Measurements from ENCODE around the gene APOC1.
"Not testable (repeated sequence)": the region's sequence is repeated elsewhere in the genome, so short reads cannot be mapped to it uniquely, and the experiment has no call there.

Gene APOC1

DNA sequence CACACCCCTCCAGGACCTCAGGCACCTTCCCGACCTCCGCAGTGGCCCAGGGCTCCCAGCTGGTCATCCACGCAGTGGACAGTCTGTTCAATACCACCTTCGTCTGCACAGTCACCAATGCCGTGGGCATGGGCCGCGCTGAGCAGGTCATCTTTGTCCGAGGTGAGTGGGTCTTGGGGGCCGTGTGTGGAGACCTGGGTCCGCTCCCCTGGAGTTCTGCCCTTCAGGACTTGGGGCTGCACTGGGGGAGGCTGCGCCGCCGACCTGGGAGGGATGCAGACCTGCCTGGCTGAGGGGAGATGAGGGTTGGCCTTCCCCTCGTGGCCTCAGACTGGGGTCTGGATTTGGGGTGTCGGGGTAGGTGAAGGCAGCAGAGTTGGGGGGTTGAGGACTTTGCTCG, 40.1 kb upstream of the APOC1 start:
- no peak for TF ChIP-seq CTCF (IDR thresholded peaks at IDR 0.05; ENCODE audit: low read depth, low read length, missing control alignments)
- no peak overlapping the region for H3K4me3 ChIP-seq (ENCODE audit: low read depth, low read length)
- DNase-seq (ENCODE audit: low read depth): no peak

DNA sequence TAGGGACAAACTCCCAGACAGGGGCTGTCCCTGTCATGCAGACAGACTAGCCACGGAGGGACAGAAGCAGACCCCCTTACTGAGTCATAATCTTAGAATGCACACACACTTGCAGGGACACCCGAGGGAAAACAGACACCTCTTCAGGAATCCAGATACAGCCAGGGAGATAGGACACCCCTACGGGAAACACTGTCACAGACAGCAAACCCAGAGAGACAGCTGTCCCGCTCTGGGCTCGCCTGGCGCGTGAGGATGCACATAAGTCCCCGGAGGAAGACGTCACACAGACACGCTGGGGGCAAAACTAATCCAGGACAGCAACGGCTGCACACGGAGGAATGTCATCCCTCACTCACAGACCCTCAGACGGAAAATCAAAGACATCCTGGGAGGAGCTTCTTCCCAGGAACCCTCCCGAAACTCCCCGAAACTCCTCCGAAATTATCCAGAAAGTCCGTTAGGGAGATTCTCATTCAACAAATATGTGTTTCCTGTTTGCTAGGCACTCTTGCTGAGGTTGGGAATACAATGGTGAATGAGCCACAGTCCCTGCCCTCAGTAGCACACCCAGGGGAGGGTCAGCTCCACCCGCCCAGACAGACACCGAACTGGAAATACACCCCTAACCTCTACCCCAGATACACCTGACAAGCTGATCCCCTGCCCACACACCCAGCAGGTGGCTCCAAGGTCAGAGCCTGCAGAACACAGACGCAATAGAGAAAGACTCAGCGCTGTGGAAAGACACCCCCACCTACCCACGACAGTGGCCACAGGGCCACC, 38.5 kb upstream of the APOC1 start:
- no peak for TF ChIP-seq CTCF (IDR thresholded peaks at IDR 0.05; ENCODE audit: low read depth, low read length, missing control alignments)
- DNase-seq (ENCODE audit: low read depth): no peak
- no peak overlapping the region for H3K4me3 ChIP-seq (ENCODE audit: low read depth, low read length)

DNA sequence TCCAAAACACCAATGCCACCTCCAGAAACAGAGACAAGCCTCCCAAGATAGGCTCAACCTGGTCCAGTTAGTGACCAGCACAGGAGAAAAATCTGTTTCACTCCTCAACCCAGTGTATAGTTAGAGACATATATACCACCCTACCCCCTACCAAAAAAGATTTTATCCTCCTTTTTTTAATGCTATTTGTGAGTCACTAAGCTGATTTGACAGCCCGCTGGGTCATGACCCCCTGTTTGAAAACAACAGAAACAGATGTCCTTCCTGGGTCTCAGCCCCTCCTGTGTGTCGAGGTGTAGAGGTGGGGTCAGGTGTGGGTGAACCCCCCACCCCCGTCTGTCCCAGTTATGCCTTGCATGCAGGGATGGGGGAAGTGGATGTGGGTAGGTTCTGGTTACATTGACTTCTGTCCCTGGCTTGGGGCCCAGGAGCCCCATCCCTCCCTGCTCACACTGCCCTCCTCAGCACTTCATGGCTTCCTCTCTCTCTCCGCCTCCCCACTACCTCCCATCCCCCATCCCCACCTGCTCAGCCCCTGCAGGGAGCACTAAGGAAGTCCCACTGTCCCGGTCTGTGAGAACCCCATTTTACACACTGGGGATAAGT, 37.4 kb upstream of the APOC1 start:
- no peak for DNase-seq (ENCODE audit: low read depth)
- no peak overlapping the region for H3K4me3 ChIP-seq (ENCODE audit: low read depth, low read length)
- TF ChIP-seq CTCF (IDR thresholded peaks at IDR 0.05; ENCODE audit: low read depth, low read length, missing control alignments): no peak

GRCh38 chr19:44878120-44878865, 36.1 kb upstream of the APOC1 start:
- no peak for DNase-seq (ENCODE audit: low read depth)
- no peak for TF ChIP-seq CTCF (IDR thresholded peaks at IDR 0.05; ENCODE audit: low read depth, low read length, missing control alignments)

DNA sequence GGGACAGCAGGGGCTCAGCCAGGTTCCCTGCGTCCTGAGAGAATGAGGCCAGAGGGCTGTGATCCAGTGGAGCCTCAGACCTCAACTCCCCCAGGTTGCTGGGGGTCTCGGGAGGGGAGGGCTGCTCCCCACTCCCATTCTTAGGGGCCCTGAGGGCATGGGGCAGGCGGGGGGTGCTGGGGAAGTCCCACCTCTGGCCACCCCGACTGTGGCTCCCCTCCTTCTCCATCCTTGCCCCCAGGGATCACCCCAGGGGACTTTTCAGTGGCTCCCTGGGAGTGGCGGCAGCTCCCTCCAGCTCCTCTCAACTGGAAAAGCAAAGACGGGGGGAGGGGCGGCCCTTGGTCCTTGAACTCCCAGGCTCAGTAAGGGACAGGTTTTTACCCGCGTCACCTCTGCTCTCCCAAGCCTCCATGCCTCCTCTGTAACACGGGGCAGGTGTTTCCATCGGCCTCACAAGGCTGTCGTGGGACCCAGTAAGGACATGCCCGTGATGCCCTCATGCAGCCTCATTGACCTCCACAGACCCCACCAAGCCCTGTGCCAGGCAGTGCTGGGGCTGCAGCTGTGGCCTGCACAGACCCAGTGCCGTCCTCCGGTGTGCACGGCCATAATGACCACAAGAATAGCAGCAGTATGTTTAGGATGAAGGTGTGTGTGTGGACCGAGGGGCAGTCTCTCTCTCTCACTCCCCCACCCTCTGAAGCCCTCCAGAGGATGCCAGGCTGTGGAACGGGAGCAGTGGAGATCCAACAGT, 34.9 kb upstream of the APOC1 start:
- DNase-seq (ENCODE audit: low read depth): no peak
- no peak overlapping the region for H3K4me3 ChIP-seq (ENCODE audit: low read depth, low read length)
- no peak for TF ChIP-seq CTCF (IDR thresholded peaks at IDR 0.05; ENCODE audit: low read depth, low read length, missing control alignments)

More at GRCh38 chr19:44878120-44878865, 36.1 kb upstream of the APOC1 start:
- H3K4me3 ChIP-seq (ENCODE audit: low read depth, low read length): no peak overlapping the region

DNA sequence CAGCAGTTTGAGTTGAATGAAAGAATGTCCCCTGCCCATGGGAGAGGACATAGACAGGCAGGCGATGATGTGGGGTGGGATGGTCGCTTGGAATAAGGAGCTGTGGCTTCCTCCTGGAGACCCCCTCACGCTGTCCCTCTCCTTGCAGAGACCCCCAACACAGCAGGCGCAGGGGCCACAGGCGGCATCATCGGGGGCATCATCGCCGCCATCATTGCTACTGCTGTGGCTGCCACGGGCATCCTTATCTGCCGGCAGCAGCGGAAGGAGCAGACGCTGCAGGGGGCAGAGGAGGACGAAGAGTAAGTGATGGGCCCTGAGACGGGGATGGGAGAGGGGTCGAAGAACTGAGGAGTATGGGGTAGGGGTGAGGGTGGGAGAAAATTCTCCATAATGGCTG, 32.3 kb upstream of the APOC1 start:
- no peak for DNase-seq (ENCODE audit: low read depth)
- TF ChIP-seq CTCF (IDR thresholded peaks at IDR 0.05; ENCODE audit: low read depth, low read length, missing control alignments): no peak

GRCh38 chr19:44882619-44883397, 31.6 kb upstream of the APOC1 start:
- not testable (repeated sequence) for DNase-seq (ENCODE audit: low read depth); H3K4me3 ChIP-seq (ENCODE audit: low read depth, low read length)

More for the DNA sequence above, 32.3 kb upstream of the APOC1 start:
- H3K4me3 ChIP-seq (ENCODE audit: low read depth, low read length): no peak overlapping the region

All from GM12864 (cell line).